CD4-positive, alpha-beta T cell (primary cell): ENCODE results near the gene ASRGL1. TPM values are rescaled to one million over a fixed set of nuclear protein-coding genes. Genes with fewer than 3 reads are reported as not detected.

Source experiments
- ATAC-seq: fragments of 200-7000 bp; cut with Tn5 transposase; one replicate; pipeline ENCODE4 v1.10.0; 2022; ENCODE audit warnings: mild to moderate bottlenecking; ENCODE audit not compliant: poor library complexity
- CTCF ChIA-PET: fragments of 350-600 bp; sonication (Branson Sonifier 250); formaldehyde crosslinking; loops from one replicate; lab custom pipeline; 2021; ENCODE audit warnings: antibody characterized with exemption, inconsistent platforms; lab: Charles Lee
- POLR2A ChIA-PET: fragments of 350-600 bp; sonication (Branson Sonifier 250); formaldehyde crosslinking; loops from one replicate; lab custom pipeline; 2021; ENCODE audit warnings: antibody characterized with exemption, inconsistent platforms; lab: Charles Lee
- DNase-seq, 14 experiments: peaks; one replicate each; pipeline ENCODE4 v3.0.0-alpha.2; 2013 to 2020; ENCODE audit warnings: mixed read lengths in 2 of 14
- H3K27ac ChIP-seq, 2 donors: one replicate each; pipeline versions ENCODE4 v1.5.1 to v1.7.0; 2013; ENCODE audit warnings: low read length in 2 of 2, low read depth in 1 of 2, mild to moderate bottlenecking in 1 of 2
- H3K27me3 ChIP-seq, 2 experiments: 1 replicate in 1 of 2; 2 replicates in 1 of 2; pipeline versions ENCODE4 v1.6.1 to v1.7.0; 2013; ENCODE audit warnings: low read length in 2 of 2, control low read depth in 1 of 2, mild to moderate bottlenecking in 1 of 2, moderate library complexity in 1 of 2; ENCODE audit not compliant: insufficient read depth in 2 of 2, control insufficient read depth in 1 of 2
- H3K36me3 ChIP-seq: one replicate; pipeline ENCODE4 v1.6.1; 2013; ENCODE audit warnings: low read length, control low read depth; ENCODE audit not compliant: insufficient read depth
- H3K4me1 ChIP-seq: one replicate; pipeline ENCODE4 v1.6.1; 2013; ENCODE audit warnings: low read length, control low read depth; ENCODE audit not compliant: insufficient read depth
- H3K4me3 ChIP-seq: one replicate; pipeline ENCODE4 v1.5.1; 2013; ENCODE audit warnings: mild to moderate bottlenecking, low read length, moderate library complexity
- H3K9me3 ChIP-seq, 2 experiments: 1 replicate in 1 of 2; 2 replicates in 1 of 2; pipeline versions ENCODE4 v1.6.1 to v1.7.0; 2013; ENCODE audit warnings: low read length in 2 of 2, mild to moderate bottlenecking in 2 of 2, control low read depth in 1 of 2, moderate library complexity in 1 of 2; ENCODE audit not compliant: control insufficient read depth in 1 of 2, insufficient read depth in 1 of 2
- H3K27ac Mint-ChIP-seq: one replicate; pipeline ENCODE4 v1.8.0; 2020; ENCODE audit warnings: mixed read lengths
- H3K27me3 Mint-ChIP-seq: one replicate; pipeline ENCODE4 v1.8.0; 2021; ENCODE audit warnings: mixed read lengths
- H3K36me3 Mint-ChIP-seq: one replicate; pipeline ENCODE4 v1.8.0; 2021; ENCODE audit warnings: low read depth, mixed read lengths
- H3K4me1 Mint-ChIP-seq: one replicate; pipeline ENCODE4 v1.8.0; 2021; ENCODE audit warnings: low read depth, mixed read lengths
- H3K4me3 Mint-ChIP-seq: one replicate; pipeline ENCODE4 v1.8.0; 2020; ENCODE audit warnings: mild to moderate bottlenecking, mixed read lengths
- H3K9me3 Mint-ChIP-seq: one replicate; pipeline ENCODE4 v1.8.0; 2020; ENCODE audit warnings: mixed read lengths
- intact Hi-C, 2 experiments: fragments of 100-400 bp; cut with DNase I in 1 of 2; cut with micrococcal nuclease in 1 of 2; formaldehyde crosslinking; loops; one replicate each; pipeline versions ENCODE4 v1.15.1 to v1.9.0; 2023 to 2025; cut with DNase I, micrococcal nuclease
- total RNA-seq, 174 experiments: library from RNA in 2 of 174; stranded (reverse) in 2 of 174; gene quantifications; one replicate each; pipeline ENCODE4 v1.2.3 and lab custom pipeline; 2021 to 2026
- TF ChIP-seq, protein P1 (sequence below): fragments of 200-600 bp; IDR thresholded peaks from one replicate; pipeline ENCODE4 v1.8.0; 2022; ENCODE audit warnings: antibody characterized with exemption, mild to moderate bottlenecking

Gene ASRGL1
- total RNA-seq, 2 experiments from 2014 or later: 0.74 to 0.81 TPM

DNA sequence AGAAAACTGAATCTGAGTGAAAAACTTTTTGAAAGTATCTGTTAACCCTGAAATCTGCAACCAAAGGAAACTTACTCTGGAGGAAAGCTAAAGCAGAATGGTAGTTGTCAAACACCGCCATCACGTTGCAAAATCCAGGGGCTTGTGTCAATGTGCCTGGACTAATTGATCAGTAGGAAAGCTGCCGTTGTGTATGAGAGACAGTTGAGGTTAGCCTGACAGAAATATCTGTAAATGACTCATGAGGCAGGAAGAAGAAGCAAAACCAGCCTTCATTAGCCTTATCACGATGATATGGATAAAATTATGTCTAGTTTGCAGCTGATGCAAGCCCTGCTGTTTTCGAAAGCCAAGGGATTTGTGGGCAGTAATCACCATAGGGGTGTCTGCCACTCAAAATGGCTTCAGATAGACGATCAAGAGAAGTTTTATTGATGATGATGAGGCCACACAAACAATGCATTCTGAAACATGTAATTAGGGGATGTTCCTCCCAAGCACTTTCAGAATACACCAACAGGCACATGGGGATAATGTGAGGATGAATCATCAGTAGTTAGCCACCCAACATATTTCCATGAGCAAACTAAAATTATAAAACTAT is 90.5 kb downstream of the ASRGL1 start:
- peak overlapping the region; percentile 38 for H3K4me3 Mint-ChIP-seq
- intact Hi-C loops: loop anchor here (5.0 to 10.0 kb wide), 2 partner anchors 435 to 437 kb away; no protein-coding TSS in a partner anchor
- no peaks in the 10 kb centered on the region for H3K27me3 ChIP-seq
- no peaks in the 10 kb centered on the region for H3K9me3 Mint-ChIP-seq
- H3K27ac Mint-ChIP-seq: peak overlapping the region; percentile 35
- H3K4me3 ChIP-seq: no peak overlapping the region
- H3K36me3 ChIP-seq: no peaks in the 10 kb centered on the region
- H3K27me3 Mint-ChIP-seq: no peaks in the 10 kb centered on the region
- H3K4me1 Mint-ChIP-seq: peaks cover 33% of the 10 kb centered on the region
- CTCF ChIA-PET: interaction anchor here (1.4 to 2.3 kb wide), 2 partner anchors 115 to 133 kb away, joined by 3 to 6 read pairs; no protein-coding TSS in a partner anchor
- no peaks in the 10 kb centered on the region for H3K9me3 ChIP-seq
- H3K27ac ChIP-seq: peak overlapping the region in 1 of 2 donors; percentile 24
- TF ChIP-seq, protein P1, sequence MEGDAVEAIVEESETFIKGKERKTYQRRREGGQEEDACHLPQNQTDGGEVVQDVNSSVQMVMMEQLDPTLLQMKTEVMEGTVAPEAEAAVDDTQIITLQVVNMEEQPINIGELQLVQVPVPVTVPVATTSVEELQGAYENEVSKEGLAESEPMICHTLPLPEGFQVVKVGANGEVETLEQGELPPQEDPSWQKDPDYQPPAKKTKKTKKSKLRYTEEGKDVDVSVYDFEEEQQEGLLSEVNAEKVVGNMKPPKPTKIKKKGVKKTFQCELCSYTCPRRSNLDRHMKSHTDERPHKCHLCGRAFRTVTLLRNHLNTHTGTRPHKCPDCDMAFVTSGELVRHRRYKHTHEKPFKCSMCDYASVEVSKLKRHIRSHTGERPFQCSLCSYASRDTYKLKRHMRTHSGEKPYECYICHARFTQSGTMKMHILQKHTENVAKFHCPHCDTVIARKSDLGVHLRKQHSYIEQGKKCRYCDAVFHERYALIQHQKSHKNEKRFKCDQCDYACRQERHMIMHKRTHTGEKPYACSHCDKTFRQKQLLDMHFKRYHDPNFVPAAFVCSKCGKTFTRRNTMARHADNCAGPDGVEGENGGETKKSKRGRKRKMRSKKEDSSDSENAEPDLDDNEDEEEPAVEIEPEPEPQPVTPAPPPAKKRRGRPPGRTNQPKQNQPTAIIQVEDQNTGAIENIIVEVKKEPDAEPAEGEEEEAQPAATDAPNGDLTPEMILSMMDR: no peak
- DNase-seq (peak in 3 of 14 experiments; percentile 22 to 56 (median 48)), ATAC-seq (no peak)
- peaks cover 34% of the 10 kb centered on the region for H3K4me1 ChIP-seq
- POLR2A ChIA-PET: interaction anchor here (0.8 kb wide), 1 partner anchor 129 kb away, joined by 3 read pairs; no protein-coding TSS in a partner anchor
- no peaks in the 10 kb centered on the region for H3K36me3 Mint-ChIP-seq

DNA sequence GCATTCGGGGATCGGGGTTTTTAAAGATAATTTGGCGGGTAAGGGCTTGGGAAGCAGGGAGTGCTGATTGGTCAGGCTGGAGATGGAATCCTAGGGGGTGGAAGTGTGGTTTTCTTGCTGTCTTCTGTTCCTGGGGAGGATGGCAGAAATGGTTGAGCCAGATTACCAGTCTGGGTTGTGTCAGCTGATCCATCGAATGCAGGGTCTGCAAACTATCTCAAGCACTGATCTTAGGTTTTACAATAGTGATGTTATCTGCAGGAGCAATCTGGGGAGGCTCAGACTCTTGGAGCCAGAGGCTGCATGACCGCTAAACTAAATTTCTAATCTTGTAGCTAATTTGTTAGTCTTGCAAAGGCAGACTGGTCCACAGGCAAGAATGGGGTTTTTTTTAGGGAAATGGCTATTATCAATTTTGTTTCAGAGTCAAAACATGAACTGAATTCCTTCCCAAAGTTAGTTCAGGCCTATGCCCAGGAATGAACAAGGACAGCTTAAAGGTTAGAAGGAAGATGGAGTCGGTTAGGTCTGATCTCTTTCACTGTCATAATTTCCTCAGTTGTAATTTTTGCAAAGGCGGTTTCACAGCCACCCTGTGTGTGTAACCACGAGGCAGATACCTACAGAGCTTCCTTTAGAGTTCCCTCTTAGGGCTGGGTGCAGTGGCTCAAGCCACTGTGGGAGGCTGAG is 91.8 kb downstream of the ASRGL1 start:
- Mint-ChIP-seq H3K4me3 (no peak overlapping the region), H3K27me3 (no peaks in the 10 kb centered on the region), H3K4me1 (peaks cover 42% of the 10 kb centered on the region), H3K9me3 (no peaks in the 10 kb centered on the region), H3K27ac (no peak overlapping the region), H3K36me3 (no peaks in the 10 kb centered on the region)
- H3K4me1 ChIP-seq: peaks cover 40% of the 10 kb centered on the region
- ATAC-seq (no peak), DNase-seq (no peak)
- no peaks in the 10 kb centered on the region for H3K27me3 ChIP-seq
- ChIA-PET CTCF (interaction anchor here (0.6 to 2.3 kb wide), 2 partner anchors 44 to 114 kb away, joined by 5 to 6 read pairs; no protein-coding TSS in a partner anchor), POLR2A (no interaction called here)
- H3K36me3 ChIP-seq: no peaks in the 10 kb centered on the region
- intact Hi-C loops: loop anchor here (5.0 to 10.0 kb wide), 2 partner anchors 433 to 436 kb away; no protein-coding TSS in a partner anchor
- TF ChIP-seq, protein P1: no peak
- H3K4me3 ChIP-seq: no peak overlapping the region
- no peaks in the 10 kb centered on the region for H3K9me3 ChIP-seq
- no peak overlapping the region for H3K27ac ChIP-seq

DNA sequence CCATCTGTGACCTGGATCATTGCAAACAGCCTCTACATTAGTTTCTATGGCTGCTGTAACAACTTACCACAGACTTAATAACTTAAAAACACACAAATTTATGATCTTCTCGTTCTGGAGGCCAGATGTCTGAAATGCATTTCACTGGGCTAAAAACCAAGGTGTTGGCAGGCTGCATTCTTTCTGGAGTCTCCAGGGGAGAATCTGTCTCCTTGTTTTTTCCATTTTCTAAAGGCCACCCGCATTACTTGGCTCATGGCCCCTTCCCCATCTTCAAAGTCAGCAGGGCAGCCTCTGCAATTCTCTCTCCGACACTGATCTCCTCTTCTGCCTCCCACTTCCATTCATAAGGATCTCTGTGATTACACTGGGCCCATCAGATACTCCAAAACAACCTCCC is 93.2 kb downstream of the ASRGL1 start:
- no peaks in the 10 kb centered on the region for H3K36me3 Mint-ChIP-seq
- no peak for ATAC-seq
- H3K9me3 ChIP-seq: no peaks in the 10 kb centered on the region
- peaks cover 33% of the 10 kb centered on the region for H3K4me1 ChIP-seq
- H3K27ac ChIP-seq: no peak overlapping the region
- H3K4me3 ChIP-seq: no peak overlapping the region
- DNase-seq: no peak
- no peak overlapping the region for H3K4me3 Mint-ChIP-seq
- H3K27ac Mint-ChIP-seq: no peak overlapping the region
- peaks cover 45% of the 10 kb centered on the region for H3K4me1 Mint-ChIP-seq
- no peaks in the 10 kb centered on the region for H3K36me3 ChIP-seq
- ChIA-PET POLR2A (no interaction called here), CTCF (no interaction called here)
- intact Hi-C loops: no loop called here
- H3K27me3 ChIP-seq: no peaks in the 10 kb centered on the region
- no peaks in the 10 kb centered on the region for H3K9me3 Mint-ChIP-seq
- TF ChIP-seq, protein P1: no peak
- no peaks in the 10 kb centered on the region for H3K27me3 Mint-ChIP-seq
